SKM-1 (cell line): ENCODE measurements around the gene MIER2.
"Not testable (repeated sequence)": the region's sequence is repeated elsewhere in the genome, so short reads cannot be mapped to it uniquely, and the experiment has no call there.

Experiments used
- DNase-seq: peaks from one replicate; lab custom pipeline; 2025; ENCODE audit not compliant: unreplicated experiment; lab: John Stamatoyannopoulos, UW

MIER2 gene

DNA sequence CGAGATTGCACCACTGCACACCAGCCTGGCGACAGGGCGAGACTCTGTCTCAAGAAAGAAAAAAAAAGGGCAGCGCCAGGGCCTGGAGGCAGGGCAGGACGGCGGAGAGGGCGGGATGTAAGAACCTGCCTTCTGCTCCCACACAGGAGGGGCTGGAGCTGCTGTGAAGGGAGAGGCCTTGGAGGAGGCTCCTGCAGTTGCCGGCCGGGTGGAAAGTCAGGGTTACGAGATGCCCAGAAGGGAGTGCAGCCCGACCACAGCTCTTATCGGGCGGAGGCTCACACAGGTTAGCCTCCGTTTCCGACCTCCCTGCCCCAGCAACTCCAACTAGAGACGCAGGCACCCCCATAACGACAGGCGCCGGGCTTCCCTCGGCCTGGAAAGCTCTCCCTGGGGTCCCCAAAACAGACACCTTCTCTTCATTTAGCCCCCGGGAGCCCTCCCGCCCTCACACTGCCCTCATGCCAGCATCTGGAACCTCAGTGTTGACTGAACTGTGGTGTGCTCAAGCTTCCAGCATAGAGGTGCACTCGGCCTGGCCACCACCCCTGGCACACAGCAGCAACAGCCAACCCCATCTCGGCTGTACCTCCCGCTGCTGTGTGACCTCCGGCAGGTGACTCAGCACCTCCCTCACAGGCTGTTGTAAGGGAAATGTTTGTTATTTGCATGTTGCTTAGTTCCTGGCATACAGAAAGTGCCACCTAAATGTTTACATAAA lies 54.8 kb downstream of the MIER2 start:
- DNase-seq = no peak

GRCh38 chr19:288911-289310 lies 55.7 kb downstream of the MIER2 start:
- DNase-seq = no peak

DNA sequence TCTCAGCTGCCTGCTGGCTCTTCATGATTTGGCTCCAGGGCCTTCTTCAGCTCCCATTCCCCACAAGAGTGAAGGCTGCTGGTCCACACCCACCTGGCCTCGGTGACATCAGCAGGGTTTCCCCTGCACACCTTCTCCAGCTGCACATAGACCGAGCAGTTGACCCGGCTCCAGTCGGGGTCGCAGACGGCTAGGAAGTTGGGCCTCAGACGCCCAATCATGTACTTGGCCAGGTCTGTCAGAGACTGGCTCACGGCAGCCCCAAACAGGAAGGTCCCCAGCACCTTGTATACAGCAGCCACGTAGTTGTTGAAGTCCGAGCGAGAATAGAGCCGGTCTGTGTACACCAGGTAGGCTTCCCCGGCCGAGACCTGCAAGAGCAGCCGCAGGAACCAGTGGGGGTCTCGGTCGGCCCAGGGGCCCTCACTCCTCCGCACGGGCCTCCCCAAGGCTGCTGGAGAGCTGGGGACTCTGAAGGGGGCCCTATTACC lies 57.2 kb downstream of the MIER2 start:
- DNase-seq = no peak

GRCh38 chr19:283395-283794 lies 61.2 kb downstream of the MIER2 start:
- DNase-seq = no peak

- no peak for DNase-seq
Measured at GRCh38 chr19:282501-282900, 62.1 kb downstream of the MIER2 start.

DNA sequence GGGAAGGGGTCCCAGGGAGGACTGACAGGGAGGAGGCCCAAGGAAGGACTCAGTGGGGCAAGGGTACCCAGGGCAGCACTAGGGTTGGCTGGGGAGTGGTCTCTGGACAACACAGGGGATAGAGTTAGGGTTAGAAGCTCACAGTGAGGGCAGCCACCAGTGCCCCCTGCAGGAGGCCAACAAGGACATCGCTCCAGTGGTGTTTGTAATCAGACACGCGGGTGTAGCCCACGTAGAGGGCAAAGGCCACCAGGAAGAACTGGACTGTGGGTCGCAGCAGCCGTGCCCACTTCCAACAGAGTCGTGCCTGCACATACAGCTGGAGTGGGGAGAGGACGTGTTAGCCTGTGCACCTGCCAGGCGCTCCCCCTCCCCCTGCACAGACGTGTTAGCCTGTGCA lies 62.6 kb downstream of the MIER2 start:
- no peak for DNase-seq

DNA sequence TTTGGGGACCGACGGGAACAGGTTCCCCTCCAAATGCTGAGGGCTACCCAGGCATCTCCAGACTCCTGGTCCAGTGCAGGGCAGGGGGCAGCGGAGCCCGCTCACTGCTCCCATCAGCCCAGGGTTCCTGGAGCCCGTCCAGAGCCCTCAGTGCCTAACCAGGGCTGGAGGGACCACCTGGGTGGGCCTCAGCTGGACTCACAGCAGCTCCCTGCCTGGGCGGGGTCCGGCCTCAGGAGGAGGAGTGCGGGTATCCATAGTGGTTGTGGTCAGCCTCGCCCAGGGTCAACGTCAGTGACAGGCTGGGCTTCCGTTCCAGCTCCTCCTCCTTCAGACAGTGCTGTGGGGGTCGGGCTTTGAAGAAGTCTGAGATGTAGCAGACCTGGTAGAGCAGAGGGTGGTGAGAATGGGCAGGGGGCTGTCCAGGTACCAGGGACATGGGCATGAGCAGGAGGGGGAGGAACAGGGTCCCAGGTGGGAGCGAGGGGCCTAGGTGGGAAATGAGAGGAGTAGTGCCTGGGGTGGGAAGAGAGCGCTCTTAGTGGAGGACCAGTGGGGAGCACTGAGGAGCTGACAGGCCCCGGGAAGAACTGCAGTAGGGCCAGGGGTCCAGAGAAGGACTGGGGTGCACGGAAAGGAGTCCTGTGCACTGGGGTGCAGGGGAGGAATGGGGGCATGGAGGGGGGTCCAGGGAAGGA lies 63.3 kb downstream of the MIER2 start:
- no peak for DNase-seq

DNA sequence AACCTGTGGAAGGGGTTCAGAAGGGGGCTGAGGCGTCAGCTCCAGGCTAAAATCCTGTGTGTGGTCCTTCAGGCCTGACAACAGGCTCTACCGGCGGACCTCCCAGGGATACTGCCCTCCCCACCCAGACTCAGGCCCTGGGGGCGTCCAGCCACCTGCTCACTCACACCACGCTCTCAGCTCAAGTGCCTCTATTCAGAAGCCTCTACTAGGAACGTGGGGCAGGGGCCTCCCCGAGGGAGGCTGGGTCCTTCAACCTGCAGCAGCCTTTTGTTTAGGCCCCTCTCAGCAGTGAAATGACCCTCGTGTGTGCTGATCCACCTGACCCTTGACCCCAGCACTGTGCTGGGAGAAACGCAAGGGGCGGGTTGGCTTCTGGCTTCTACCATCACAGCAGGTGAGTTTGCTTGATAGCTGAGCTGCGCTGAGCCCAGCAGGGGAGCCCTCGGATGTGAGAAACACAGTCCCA lies 64.0 kb downstream of the MIER2 start:
- no peak for DNase-seq

- DNase-seq = no peak
Measured at GRCh38 chr19:279656-280055, 64.9 kb downstream of the MIER2 start.

- no peak for DNase-seq
Measured at GRCh38 chr19:279231-279630, 65.4 kb downstream of the MIER2 start.

DNA sequence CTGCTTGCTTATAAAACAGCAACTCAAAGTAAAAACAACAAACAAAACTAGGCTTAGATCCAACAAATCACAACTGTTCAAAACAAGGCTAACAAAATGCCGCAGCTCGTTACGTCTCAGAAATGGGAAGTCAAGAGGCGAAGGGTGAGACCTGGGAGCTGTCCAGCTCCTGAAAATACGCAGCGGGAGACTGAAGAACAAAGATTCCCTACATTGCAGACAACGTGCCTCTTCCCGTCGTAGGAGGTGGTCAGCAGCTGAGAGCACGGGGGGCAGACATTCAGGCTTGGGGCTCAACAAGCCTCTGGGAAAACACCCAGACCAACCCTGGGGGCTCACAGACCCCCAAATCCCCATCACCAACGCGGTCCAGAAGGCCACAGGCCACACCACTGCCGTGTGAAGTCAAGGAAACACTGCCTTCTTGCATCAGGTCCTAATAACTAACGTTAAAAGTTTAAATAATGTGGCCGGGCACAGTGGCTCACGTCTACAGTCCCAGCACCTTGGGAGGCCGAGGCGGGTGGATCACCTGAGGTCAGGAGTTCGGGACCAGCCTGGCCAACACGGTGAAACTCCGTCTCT lies 66.9 kb downstream of the MIER2 start:
- DNase-seq = no peak

- no peak for DNase-seq
Measured at GRCh38 chr19:277131-277530, 67.5 kb downstream of the MIER2 start.

- DNase-seq = no peak
Measured at GRCh38 chr19:275958-276646, 68.5 kb downstream of the MIER2 start.

GRCh38 chr19:275000-275399 lies 69.6 kb downstream of the MIER2 start:
- DNase-seq = no peak

GRCh38 chr19:273393-273792 lies 71.2 kb downstream of the MIER2 start:
- no peak for DNase-seq

GRCh38 chr19:271856-272255 lies 72.7 kb downstream of the MIER2 start:
- no peak for DNase-seq

GRCh38 chr19:270766-271318 lies 73.8 kb downstream of the MIER2 start:
- DNase-seq = not testable (repeated sequence)

DNA sequence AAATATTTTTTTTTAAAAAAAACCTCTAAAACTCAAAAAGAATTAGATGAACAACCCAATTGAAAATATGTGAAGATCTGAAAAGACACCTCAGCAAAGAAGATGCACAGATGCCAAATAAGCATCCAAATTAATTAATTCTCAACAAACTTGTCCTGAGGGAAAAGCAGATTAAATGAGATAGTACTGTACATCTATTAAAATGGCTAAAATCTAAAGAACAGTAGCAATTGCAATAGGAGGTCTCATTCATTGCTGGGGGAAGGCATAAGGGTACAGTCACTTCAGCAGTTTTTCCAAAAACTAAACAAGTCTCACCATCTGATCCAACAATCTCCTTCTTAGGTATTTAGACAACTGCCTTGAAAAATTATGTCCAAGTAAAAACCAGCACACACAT lies 75.4 kb downstream of the MIER2 start:
- no peak for DNase-seq

DNA sequence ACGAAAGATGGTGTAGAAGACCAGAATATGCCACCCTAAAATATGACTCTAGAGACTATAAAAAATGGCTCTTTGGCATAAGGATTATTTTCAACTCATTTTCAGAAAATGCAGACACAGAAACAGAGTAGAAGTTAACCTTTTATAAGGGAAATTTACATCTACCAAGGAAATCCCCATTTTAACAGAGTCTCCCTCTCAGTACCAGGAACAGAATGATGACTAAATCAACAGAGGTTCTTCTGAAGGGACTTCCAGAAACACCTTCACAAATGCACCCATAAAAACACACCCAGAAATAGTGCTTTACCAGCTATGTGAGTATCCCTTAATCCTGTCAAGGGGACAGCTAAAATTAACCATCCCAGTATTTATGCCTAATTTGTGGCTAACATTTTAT lies 82.5 kb downstream of the MIER2 start:
- no peak for DNase-seq

GRCh38 chr19:256804-257203 lies 87.8 kb downstream of the MIER2 start:
- not testable (repeated sequence) for DNase-seq
